ENCODE measurements around the gene COL24A1. TPM values are rescaled to one million over a fixed set of nuclear protein-coding genes. Genes with fewer than 3 reads are reported as not detected.

The COL24A1 gene
- total RNA-seq, 1 experiment from 2014 or later = 0.08 TPM

DNA sequence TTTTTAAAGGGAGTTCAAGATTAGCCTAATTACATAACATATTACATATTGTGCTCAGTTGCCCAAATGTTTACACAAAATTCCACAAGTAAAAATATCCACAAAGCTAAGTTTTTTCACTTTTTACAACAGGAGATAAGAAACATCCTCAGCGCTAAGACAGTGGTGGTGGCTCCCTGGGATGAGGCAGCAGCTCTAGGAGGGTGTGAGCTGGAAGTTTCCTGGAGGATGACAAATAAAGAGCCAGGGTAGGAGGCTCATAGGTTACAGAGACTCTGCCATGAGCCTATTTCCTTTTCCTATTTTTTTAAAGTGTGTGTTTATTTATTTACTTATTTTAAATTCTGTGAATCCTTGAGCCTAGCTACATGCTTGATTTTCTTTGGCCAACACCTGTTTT lies 91.7 kb downstream of the COL24A1 start:
- no peak for TF ChIP-seq CTCF (IDR thresholded peaks at IDR 0.05)
- no peak for TF ChIP-seq SIN3A (IDR thresholded peaks at IDR 0.05; ENCODE audit: borderline replicate concordance, insufficient read depth, low read depth, low read length)
- no peak for TF ChIP-seq POLR2AphosphoS5 (IDR thresholded peaks at IDR 0.05; ENCODE audit: low read depth, low read length)
- TF ChIP-seq TCF7L2 (IDR thresholded peaks at IDR 0.05; ENCODE audit: low read depth, low read length) = no peak
- no peak for TF ChIP-seq REST (IDR thresholded peaks at IDR 0.05; ENCODE audit: insufficient read depth in 1 of 2, low read depth in 2 of 2, low read length in 1 of 2)
- H3K4me3 ChIP-seq (ENCODE audit: low read depth in 2 of 2, low read length in 2 of 2) = no peak overlapping the region
- no peaks in the 10 kb centered on the region for H3K4me1 ChIP-seq (ENCODE audit: control insufficient read depth, insufficient read depth, low read length)
- ChIA-PET CTCF (no interaction called here), POLR2A (no interaction called here)
- peaks cover 21% of the 10 kb centered on the region for H3K27me3 ChIP-seq (ENCODE audit: control insufficient read depth, insufficient read depth, low read length)
- in situ Hi-C loops (cut with HindIII; ENCODE audit: low pct_unique_long_range_greater_than_20kb, low sequenced_read_pairs) (no loop called here), intact Hi-C loops (cut with micrococcal nuclease; ENCODE audit: unreplicated experiment) (no loop called here)
- no peak overlapping the region for H3K27ac ChIP-seq (ENCODE audit: low read length)
- H3K9me3 ChIP-seq (ENCODE audit: control insufficient read depth, insufficient read depth, low read depth, low read length) = no peaks in the 10 kb centered on the region
- BruUV-seq (replicated peaks) = no TSS peak
- DNase-seq (ENCODE audit: low read depth, low spot score) (no peak), ATAC-seq (no peak)
- no peaks in the 10 kb centered on the region for H3K36me3 ChIP-seq (ENCODE audit: control insufficient read depth, insufficient read depth, low read length)

- ATAC-seq = no peak
- in situ Hi-C loops (cut with HindIII; ENCODE audit: low pct_unique_long_range_greater_than_20kb, low sequenced_read_pairs) (no loop called here), intact Hi-C loops (cut with micrococcal nuclease; ENCODE audit: unreplicated experiment) (no loop called here)
- no TSS peak for BruUV-seq (replicated peaks)
- POLR2A ChIA-PET = no interaction called here
- Histone ChIP-seq H3K36me3 (ENCODE audit: control insufficient read depth, insufficient read depth, low read length) (no peaks in the 10 kb centered on the region), H3K27ac (ENCODE audit: low read length) (no peak overlapping the region), H3K4me1 (ENCODE audit: control insufficient read depth, insufficient read depth, low read length) (no peaks in the 10 kb centered on the region), H3K4me3 (ENCODE audit: low read depth in 2 of 2, low read length in 2 of 2) (no peak overlapping the region), H3K27me3 (ENCODE audit: control insufficient read depth, insufficient read depth, low read length) (peaks cover 21% of the 10 kb centered on the region), H3K9me3 (ENCODE audit: control insufficient read depth, insufficient read depth, low read depth, low read length) (no peaks in the 10 kb centered on the region)
- DNase-seq (ENCODE audit: low read depth, low spot score) = no peak
- CTCF ChIA-PET = no interaction called here
- no peak for TF ChIP-seq REST (IDR thresholded peaks at IDR 0.05; ENCODE audit: insufficient read depth in 1 of 2, low read depth in 2 of 2, low read length in 1 of 2)
- no peak for TF ChIP-seq SIN3A (IDR thresholded peaks at IDR 0.05; ENCODE audit: borderline replicate concordance, insufficient read depth, low read depth, low read length)
- TF ChIP-seq CTCF (IDR thresholded peaks at IDR 0.05) = no peak
- TF ChIP-seq POLR2AphosphoS5 (IDR thresholded peaks at IDR 0.05; ENCODE audit: low read depth, low read length) = no peak
- TF ChIP-seq TCF7L2 (IDR thresholded peaks at IDR 0.05; ENCODE audit: low read depth, low read length) = no peak
Measured at GRCh38 chr1:86063721-86064120, 92.9 kb downstream of the COL24A1 start.

Data from Panc1 (cell line).